Hepatocyte (in vitro differentiated cells): ENCODE measurements around the gene SLC9A3. TPM values are rescaled to one million over a fixed set of nuclear protein-coding genes. Genes with fewer than 3 reads are reported as not detected.

Experiments used
- DNase-seq: peaks from one replicate; pipeline ENCODE4 v3.0.0-alpha.2; 2016; ENCODE audit warnings: low spot score
- H2AFZ ChIP-seq: fragments of 200-600 bp; sonication (generic); 2 replicates; pipeline ENCODE4 v1.6.0; 2016; ENCODE audit warnings: antibody characterized with exemption, mild to moderate bottlenecking
- H3K27ac ChIP-seq: fragments of 200-600 bp; sonication (generic); 2 replicates; pipeline ENCODE4 v1.5.1; 2016; ENCODE audit warnings: mild to moderate bottlenecking
- H3K27me3 ChIP-seq: fragments of 200-600 bp; sonication (generic); 2 replicates; pipeline ENCODE4 v1.6.1; 2016
- H3K36me3 ChIP-seq: fragments of 200-600 bp; sonication (generic); replicated peaks from 2 replicates; pipeline ENCODE4 v1.5.1; 2016; ENCODE audit warnings: low read depth; ENCODE audit not compliant: insufficient read depth
- H3K4me1 ChIP-seq: fragments of 200-600 bp; sonication (generic); 2 replicates; pipeline ENCODE4 v1.5.1; 2016; ENCODE audit warnings: mild to moderate bottlenecking, moderate library complexity; ENCODE audit not compliant: insufficient read depth
- H3K4me2 ChIP-seq: fragments of 200-600 bp; sonication (generic); 2 replicates; pipeline ENCODE4 v1.6.0; 2016
- H3K4me3 ChIP-seq: fragments of 200-600 bp; sonication (generic); 2 replicates; pipeline ENCODE4 v1.5.1; 2016; ENCODE audit warnings: mild to moderate bottlenecking
- H3K79me2 ChIP-seq: fragments of 200-600 bp; sonication (generic); 2 replicates; pipeline ENCODE4 v1.6.0; 2017; ENCODE audit warnings: mild to moderate bottlenecking
- H3K9me2 ChIP-seq: fragments of 200-600 bp; sonication (generic); replicated peaks from 2 replicates; pipeline ENCODE4 v1.6.0; 2017; ENCODE audit warnings: mild to moderate bottlenecking; ENCODE audit not compliant: insufficient read depth
- H3K9me3 ChIP-seq: fragments of 200-600 bp; sonication (generic); 2 replicates; pipeline ENCODE4 v1.5.1; 2016; ENCODE audit warnings: low read depth, mild to moderate bottlenecking
- H4K20me1 ChIP-seq: fragments of 200-600 bp; sonication (generic); 2 replicates; pipeline ENCODE4 v1.6.0; 2016; ENCODE audit warnings: mild to moderate bottlenecking; ENCODE audit not compliant: insufficient read depth, poor library complexity, severe bottlenecking
- EZH2 ChIP-seq: fragments of 200-600 bp; sonication (generic); IDR thresholded peaks from 2 replicates; pipeline ENCODE4 v1.6.1; 2016; ENCODE audit warnings: antibody characterized with exemption, mild to moderate bottlenecking, borderline replicate concordance
- EZH2phosphoT487 ChIP-seq: fragments of 200-600 bp; sonication (generic); IDR thresholded peaks from one replicate; pipeline ENCODE4 v1.6.1; 2018; ENCODE audit warnings: antibody characterized with exemption, mild to moderate bottlenecking, low read depth, moderate library complexity; ENCODE audit not compliant: unreplicated experiment, severe bottlenecking
- WGBS: methylation state at CpG from one replicate; pipeline ENCODE4 v1.1.6; 2016; ENCODE audit warnings: low lambda C conversion rate; ENCODE audit errors: missing lambda C conversion rate; 5-methylcytosine and 5-hydroxymethylcytosine counted together
- polyA plus RNA-seq: library from polyadenylated mRNA; unstranded; fragments of >200 nt; fragmentation: Nextera tagmentation; extraction: Ambion mirVana; gene quantifications from 2 replicates; pipeline ENCODE4 v1.2.1, GENCODE V29; 2016
- total RNA-seq: library from RNA; depleted of rRNA; stranded (reverse); fragments of >200 nt; gene quantifications from 2 replicates; pipeline ENCODE4 v1.2.3, GENCODE V29; 2014
- TF ChIP-seq, protein P1 (sequence below): fragments of 200-600 bp; sonication (generic); IDR thresholded peaks from 2 replicates; pipeline ENCODE4 v1.5.1; 2016; ENCODE audit warnings: antibody characterized with exemption, mild to moderate bottlenecking; ENCODE audit not compliant: poor library complexity

The SLC9A3 gene
- total and polyA plus RNA-seq, 2 experiments from 2014 or later = 4.8 to 7.4 TPM

DNA sequence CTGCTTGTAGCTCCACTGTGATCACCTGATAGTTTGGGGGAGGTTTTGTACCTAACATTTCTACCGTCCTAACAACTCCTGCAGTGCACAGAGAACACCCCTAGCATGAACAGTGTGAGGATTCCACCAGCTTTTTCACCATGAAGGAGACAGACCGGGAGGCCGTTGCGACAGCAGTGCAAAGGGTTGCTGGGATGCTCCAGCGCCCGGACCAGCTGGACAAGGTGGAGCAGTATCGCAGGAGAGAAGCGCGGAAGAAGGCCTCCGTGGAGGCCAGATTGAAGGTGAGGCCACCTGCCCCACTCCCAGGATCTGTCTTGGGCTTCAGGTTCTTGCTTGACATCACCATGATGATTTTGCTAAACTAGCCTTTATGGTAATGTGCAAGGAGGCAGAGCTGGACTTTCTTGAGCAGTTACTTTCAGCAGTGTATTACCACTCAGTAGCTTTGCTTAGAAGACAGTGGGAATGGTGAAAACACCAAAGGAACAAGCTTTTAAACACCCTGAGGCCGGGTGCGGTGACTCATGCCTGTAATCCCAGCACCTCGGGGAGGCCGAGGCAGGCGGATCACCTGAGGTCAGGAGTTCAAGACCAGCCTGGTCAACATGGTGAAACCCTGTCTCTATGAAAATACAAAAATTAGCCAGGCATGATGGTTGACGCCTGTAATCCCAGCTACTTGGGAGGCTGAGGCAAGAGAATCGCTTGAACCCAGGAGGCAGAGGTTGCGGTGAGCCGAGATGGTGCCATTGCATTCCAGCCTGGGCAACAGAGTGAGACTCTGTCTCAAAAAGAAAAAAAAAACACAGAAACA is 78.0 kb downstream of the SLC9A3 start:
- WGBS = 89% methylated on average over 19 of the region's 19 CpGs
- H3K36me3 ChIP-seq = peaks cover 3% of the 10 kb centered on the region
- TF ChIP-seq EZH2phosphoT487 = no peak
- TF ChIP-seq, protein P1, sequence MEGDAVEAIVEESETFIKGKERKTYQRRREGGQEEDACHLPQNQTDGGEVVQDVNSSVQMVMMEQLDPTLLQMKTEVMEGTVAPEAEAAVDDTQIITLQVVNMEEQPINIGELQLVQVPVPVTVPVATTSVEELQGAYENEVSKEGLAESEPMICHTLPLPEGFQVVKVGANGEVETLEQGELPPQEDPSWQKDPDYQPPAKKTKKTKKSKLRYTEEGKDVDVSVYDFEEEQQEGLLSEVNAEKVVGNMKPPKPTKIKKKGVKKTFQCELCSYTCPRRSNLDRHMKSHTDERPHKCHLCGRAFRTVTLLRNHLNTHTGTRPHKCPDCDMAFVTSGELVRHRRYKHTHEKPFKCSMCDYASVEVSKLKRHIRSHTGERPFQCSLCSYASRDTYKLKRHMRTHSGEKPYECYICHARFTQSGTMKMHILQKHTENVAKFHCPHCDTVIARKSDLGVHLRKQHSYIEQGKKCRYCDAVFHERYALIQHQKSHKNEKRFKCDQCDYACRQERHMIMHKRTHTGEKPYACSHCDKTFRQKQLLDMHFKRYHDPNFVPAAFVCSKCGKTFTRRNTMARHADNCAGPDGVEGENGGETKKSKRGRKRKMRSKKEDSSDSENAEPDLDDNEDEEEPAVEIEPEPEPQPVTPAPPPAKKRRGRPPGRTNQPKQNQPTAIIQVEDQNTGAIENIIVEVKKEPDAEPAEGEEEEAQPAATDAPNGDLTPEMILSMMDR = no peak
- TF ChIP-seq EZH2 = no peak
- no peak overlapping the region for H3K4me3 ChIP-seq
- no peak for DNase-seq
- no peak overlapping the region for H2AFZ ChIP-seq
- peaks cover 7% of the 10 kb centered on the region for H3K4me1 ChIP-seq
- H4K20me1 ChIP-seq = peaks cover 5% of the 10 kb centered on the region
- no peak overlapping the region for H3K4me2 ChIP-seq
- no peaks in the 10 kb centered on the region for H3K9me2 ChIP-seq
- no peaks in the 10 kb centered on the region for H3K27me3 ChIP-seq
- peaks cover 3% of the 10 kb centered on the region for H3K9me3 ChIP-seq
- no peak overlapping the region for H3K27ac ChIP-seq
- peaks cover 60% of the 10 kb centered on the region for H3K79me2 ChIP-seq

DNA sequence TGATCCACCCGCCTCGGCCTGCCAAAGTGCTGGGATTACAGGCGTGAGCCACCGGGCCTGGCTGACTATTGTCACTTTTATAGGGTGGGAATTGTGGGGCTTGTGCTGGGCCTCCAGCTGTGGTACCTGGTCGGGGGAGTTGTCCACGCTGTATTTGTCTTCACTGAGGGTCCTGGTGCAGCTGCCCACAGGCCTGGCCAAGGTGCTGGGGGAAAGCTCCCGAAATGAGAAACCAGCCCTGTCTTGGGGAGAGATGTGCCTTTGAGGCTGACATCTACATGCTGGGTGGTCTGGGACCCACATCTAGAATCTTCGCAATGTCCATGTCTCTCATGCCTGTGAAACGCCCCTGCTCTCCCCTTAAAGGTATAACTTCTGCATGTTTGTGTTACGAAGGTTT is 78.7 kb downstream of the SLC9A3 start:
- 85% methylated on average over 10 of the region's 10 CpGs for WGBS
- peaks cover 60% of the 10 kb centered on the region for H3K79me2 ChIP-seq

DNA sequence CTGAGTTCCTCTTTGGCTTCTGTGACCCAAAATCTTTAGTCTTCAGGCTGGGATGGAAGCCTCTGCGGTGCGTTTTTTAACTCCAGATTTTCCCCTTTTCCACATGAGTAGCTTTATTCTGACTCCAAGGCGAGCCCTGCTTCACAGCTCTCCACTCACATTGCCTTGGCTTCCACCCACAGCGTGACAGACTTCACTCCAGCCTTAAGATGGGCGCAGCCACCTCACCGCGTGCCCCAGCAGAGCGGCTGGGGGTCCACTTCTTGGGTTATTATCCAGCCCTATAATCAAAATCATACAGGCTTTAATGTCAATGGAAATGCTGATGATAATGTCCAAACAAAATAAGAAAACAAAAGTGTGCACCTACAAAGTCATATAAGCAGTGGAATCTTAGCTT is 80.0 kb downstream of the SLC9A3 start:
- Histone ChIP-seq H3K9me2 (no peaks in the 10 kb centered on the region), H3K4me3 (no peak overlapping the region), H3K36me3 (no peaks in the 10 kb centered on the region), H3K4me1 (peaks cover 7% of the 10 kb centered on the region), H3K4me2 (peak overlapping the region; percentile 86), H4K20me1 (peaks cover 5% of the 10 kb centered on the region), H3K79me2 (peaks cover 53% of the 10 kb centered on the region), H3K9me3 (no peaks in the 10 kb centered on the region), H3K27me3 (no peaks in the 10 kb centered on the region), H2AFZ (no peak overlapping the region), H3K27ac (no peak overlapping the region)
- DNase-seq = no peak
- TF ChIP-seq EZH2 = no peak
- TF ChIP-seq, protein P1 = no peak
- TF ChIP-seq EZH2phosphoT487 = no peak
- WGBS = 95% methylated on average over 8 of the region's 8 CpGs

More for the DNA sequence above, 78.7 kb downstream of the SLC9A3 start:
- H3K4me1 ChIP-seq = peaks cover 7% of the 10 kb centered on the region
- no peaks in the 10 kb centered on the region for H3K9me2 ChIP-seq
- peaks cover 5% of the 10 kb centered on the region for H4K20me1 ChIP-seq
- H3K27me3 ChIP-seq = no peaks in the 10 kb centered on the region
- no peak overlapping the region for H3K4me3 ChIP-seq
- no peak for DNase-seq
- H3K9me3 ChIP-seq = no peaks in the 10 kb centered on the region
- no peak overlapping the region for H3K4me2 ChIP-seq
- TF ChIP-seq EZH2phosphoT487 (no peak), EZH2 (no peak)
- TF ChIP-seq, protein P1 = no peak
- no peak overlapping the region for H3K27ac ChIP-seq
- no peak overlapping the region for H2AFZ ChIP-seq
- no peaks in the 10 kb centered on the region for H3K36me3 ChIP-seq
